ENCODE results near the gene SLC16A3. TPM values are rescaled to one million over a fixed set of nuclear protein-coding genes. Genes with fewer than 3 reads are reported as not detected.

SLC16A3 gene
- total and polyA plus RNA-seq, 2 donors from 2014 or later = 28.8 to 85.7 TPM

GRCh38 chr17:82275326-82275725 lies 46.5 kb downstream of the SLC16A3 start:
- Histone ChIP-seq H3K36me3 (ENCODE audit: control insufficient read depth in 2 of 3, insufficient read depth in 3 of 3, low read length in 3 of 3) (peaks cover 0 to 5% (median 5%) of the 10 kb centered on the region in 3 donors), H3K27me3 (ENCODE audit: control insufficient read depth, insufficient read depth, low read length) (no peaks in the 10 kb centered on the region), H3K4me3 (ENCODE audit: low read length in 3 of 3) (no peak overlapping the region), H3K27ac (ENCODE audit: low read depth in 2 of 2, low read length in 2 of 2) (no peak overlapping the region), H3K9me3 (ENCODE audit: control insufficient read depth in 2 of 3, insufficient read depth in 1 of 3, low read length in 3 of 3) (no peaks in the 10 kb centered on the region), H3K4me1 (ENCODE audit: control insufficient read depth in 2 of 3, insufficient read depth in 2 of 3, low read depth in 1 of 3, low read length in 3 of 3) (peaks cover 0 to 21% (median 11%) of the 10 kb centered on the region in 3 donors), H3K9ac (ENCODE audit: low read length in 3 of 3) (no peak overlapping the region)
- no peak for FAIRE-seq
- DNase-seq = peak in 1 of 5 donors; percentile 33
- no peak for TF ChIP-seq CTCF (IDR thresholded peaks at IDR 0.05; ENCODE audit: borderline replicate concordance, extremely low read depth, insufficient read depth)
- intact Hi-C loops (cut with DNase I) = no loop called here

- no peak overlapping the region for H3K9ac ChIP-seq (ENCODE audit: low read length in 3 of 3)
- H3K27ac ChIP-seq (ENCODE audit: low read depth in 2 of 2, low read length in 2 of 2) = no peak overlapping the region
- no peaks in the 10 kb centered on the region for H3K36me3 ChIP-seq (ENCODE audit: control insufficient read depth in 2 of 3, insufficient read depth in 3 of 3, low read length in 3 of 3)
- H3K27me3 ChIP-seq (ENCODE audit: control insufficient read depth, insufficient read depth, low read length) = no peaks in the 10 kb centered on the region
- no peak overlapping the region for H3K4me3 ChIP-seq (ENCODE audit: low read length in 3 of 3)
- FAIRE-seq (no peak), DNase-seq (peak in 1 of 5 donors; percentile 27)
- H3K4me1 ChIP-seq (ENCODE audit: control insufficient read depth in 2 of 3, insufficient read depth in 2 of 3, low read depth in 1 of 3, low read length in 3 of 3) = peaks cover 0 to 15% (median 6%) of the 10 kb centered on the region in 3 donors
- intact Hi-C loops (cut with DNase I) = no loop called here
- TF ChIP-seq CTCF (IDR thresholded peaks at IDR 0.05; ENCODE audit: borderline replicate concordance, extremely low read depth, insufficient read depth) = no peak
- no peaks in the 10 kb centered on the region for H3K9me3 ChIP-seq (ENCODE audit: control insufficient read depth in 2 of 3, insufficient read depth in 1 of 3, low read length in 3 of 3)
These were observed 48.1 kb downstream of the SLC16A3 start for GRCh38 chr17:82276938-82277337.

GRCh38 chr17:82277851-82278250 lies 49.0 kb downstream of the SLC16A3 start:
- H3K9me3 ChIP-seq (ENCODE audit: control insufficient read depth in 2 of 3, insufficient read depth in 1 of 3, low read length in 3 of 3) = no peaks in the 10 kb centered on the region
- no peak for TF ChIP-seq CTCF (IDR thresholded peaks at IDR 0.05; ENCODE audit: borderline replicate concordance, extremely low read depth, insufficient read depth)
- intact Hi-C loops (cut with DNase I) = no loop called here
- H3K4me3 ChIP-seq (ENCODE audit: low read length in 3 of 3) = no peak overlapping the region
- peak in 1 of 5 donors; percentile 32 for DNase-seq
- no peak for FAIRE-seq
- no peak overlapping the region for H3K27ac ChIP-seq (ENCODE audit: low read depth in 2 of 2, low read length in 2 of 2)
- peak overlapping the region in 1 of 3 donors; percentile 7 for H3K9ac ChIP-seq (ENCODE audit: low read length in 3 of 3)
- no peaks in the 10 kb centered on the region for H3K36me3 ChIP-seq (ENCODE audit: control insufficient read depth in 2 of 3, insufficient read depth in 3 of 3, low read length in 3 of 3)
- H3K27me3 ChIP-seq (ENCODE audit: control insufficient read depth, insufficient read depth, low read length) = no peaks in the 10 kb centered on the region
- peaks cover 0 to 18% (median 9%) of the 10 kb centered on the region in 3 donors for H3K4me1 ChIP-seq (ENCODE audit: control insufficient read depth in 2 of 3, insufficient read depth in 2 of 3, low read depth in 1 of 3, low read length in 3 of 3)

- TF ChIP-seq CTCF (IDR thresholded peaks at IDR 0.05; ENCODE audit: borderline replicate concordance, extremely low read depth, insufficient read depth) = no peak
- DNase-seq = peak in 1 of 5 donors; percentile 4
These were observed 49.5 kb downstream of the SLC16A3 start for GRCh38 chr17:82278308-82278707.

More at GRCh38 chr17:82278308-82278707, 49.5 kb downstream of the SLC16A3 start:
- Histone ChIP-seq H3K4me3 (ENCODE audit: low read length in 3 of 3) (no peak overlapping the region), H3K9ac (ENCODE audit: low read length in 3 of 3) (peak overlapping the region in 1 of 3 donors; percentile 7), H3K4me1 (ENCODE audit: control insufficient read depth in 2 of 3, insufficient read depth in 2 of 3, low read depth in 1 of 3, low read length in 3 of 3) (peaks cover 0 to 20% (median 9%) of the 10 kb centered on the region in 3 donors), H3K27ac (ENCODE audit: low read depth in 2 of 2, low read length in 2 of 2) (no peak overlapping the region), H3K36me3 (ENCODE audit: control insufficient read depth in 2 of 3, insufficient read depth in 3 of 3, low read length in 3 of 3) (no peaks in the 10 kb centered on the region), H3K27me3 (ENCODE audit: control insufficient read depth, insufficient read depth, low read length) (no peaks in the 10 kb centered on the region), H3K9me3 (ENCODE audit: control insufficient read depth in 2 of 3, insufficient read depth in 1 of 3, low read length in 3 of 3) (no peaks in the 10 kb centered on the region)
- intact Hi-C loops (cut with DNase I) = no loop called here
- no peak for FAIRE-seq

Measured in kidney (tissue), 14 donors.